Endothelial cell of umbilical vein (primary cell): Measurements from ENCODE around the gene CSNK1G2.

Experiments
- CTCF ChIP-seq, 2 donors: IDR thresholded peaks; 1 replicate in 1 of 2; 2 replicates in 1 of 2; pipeline ENCODE4 v1.5.1; 2011; ENCODE audit warnings: low read length in 2 of 2, mild to moderate bottlenecking in 2 of 2, moderate library complexity in 2 of 2, control low read depth in 1 of 2, inconsistent platforms in 1 of 2, low read depth in 1 of 2; ENCODE audit not compliant: insufficient read depth in 1 of 2; ENCODE audit errors: extremely low read depth in 1 of 2
- EZH2 ChIP-seq: IDR thresholded peaks from 2 replicates; pipeline ENCODE4 v1.6.1; 2012; ENCODE audit warnings: borderline replicate concordance, low read depth, mild to moderate bottlenecking, moderate library complexity, low read length, inconsistent platforms; ENCODE audit not compliant: severe bottlenecking
- FOS ChIP-seq: IDR thresholded peaks from 2 replicates; pipeline ENCODE4 v1.6.1; 2011; ENCODE audit warnings: mild to moderate bottlenecking, low read length, moderate library complexity, borderline replicate concordance; ENCODE audit not compliant: insufficient read depth
- MAX ChIP-seq: IDR thresholded peaks from 2 replicates; pipeline ENCODE4 v1.6.1; 2011; ENCODE audit not compliant: insufficient read depth, insufficient read length
- POLR2A ChIP-seq: IDR thresholded peaks from 2 replicates; pipeline ENCODE4 v1.6.1; 2012; ENCODE audit warnings: low read depth, mild to moderate bottlenecking, control low read depth, low read length
- POLR2AphosphoS5 ChIP-seq: IDR thresholded peaks from 2 replicates; pipeline ENCODE4 v1.6.1; 2012; ENCODE audit warnings: low read depth, mild to moderate bottlenecking, control low read depth, low read length, moderate library complexity; ENCODE audit not compliant: insufficient read depth

GRCh38 chr19:1953441-1954094 lies 12.6 kb downstream of the CSNK1G2 start:
- TF ChIP-seq EZH2: no peak
- no peak for TF ChIP-seq CTCF (IDR thresholded peaks at IDR 0.05; ENCODE audit: extremely low read depth in 1 of 2, insufficient read depth in 1 of 2, low read depth in 1 of 2, low read length in 2 of 2)
- TF ChIP-seq MAX: no peak
- TF ChIP-seq POLR2A: no peak
- TF ChIP-seq FOS: no peak
- TF ChIP-seq POLR2AphosphoS5: no peak
